HepG2 (cell line): Measurements from ENCODE around the gene TSHZ2. TPM values are rescaled to one million over a fixed set of nuclear protein-coding genes. Genes with fewer than 3 reads are reported as not detected.

Experiments
- ASH2L ChIP-seq: fragments of 300-600, 200-600 bp; sonication (generic); IDR thresholded peaks from 2 replicates; pipeline ENCODE4 v1.7.0; 2017; ENCODE audit warnings: low read depth, mild to moderate bottlenecking, moderate library complexity, mixed read lengths, low read length; ENCODE audit not compliant: insufficient read length
- CBX5 ChIP-seq: sonication (generic); formaldehyde crosslinking; IDR thresholded peaks from 2 replicates; pipeline ENCODE4 v1.4.0; 2020; ENCODE audit warnings: missing genetic modification reagents, borderline replicate concordance
- DNMT1 ChIP-seq: sonication (generic); formaldehyde crosslinking; IDR thresholded peaks from 2 replicates; pipeline ENCODE4 v1.5.1; 2020; ENCODE audit warnings: mild to moderate bottlenecking, missing genetic modification reagents
- FOXO1 ChIP-seq: sonication (generic); formaldehyde crosslinking; IDR thresholded peaks from 2 replicates; pipeline ENCODE4 v1.4.0; 2020; ENCODE audit warnings: missing genetic modification reagents
- IRF2 ChIP-seq: IDR thresholded peaks from 2 replicates; pipeline ENCODE4 v1.6.1; 2018; ENCODE audit warnings: missing genetic modification reagents, missing compliant biosample characterization
- KAT7 ChIP-seq: IDR thresholded peaks from 2 replicates; pipeline ENCODE4 v1.6.1; 2018; ENCODE audit warnings: borderline replicate concordance, missing compliant biosample characterization
- NFYB ChIP-seq: sonication (generic); formaldehyde crosslinking; IDR thresholded peaks from 2 replicates; pipeline ENCODE4 v1.4.0; 2020; ENCODE audit warnings: missing genetic modification reagents
- PITX1 ChIP-seq: sonication (generic); formaldehyde crosslinking; IDR thresholded peaks from 2 replicates; pipeline ENCODE4 v1.5.1; 2020; ENCODE audit warnings: mild to moderate bottlenecking, missing genetic modification reagents
- ZKSCAN5 ChIP-seq: sonication (generic); formaldehyde crosslinking; IDR thresholded peaks from 2 replicates; pipeline ENCODE4 v1.5.1; 2020; ENCODE audit warnings: mild to moderate bottlenecking, missing genetic modification reagents
- ZNF160 ChIP-seq: sonication (generic); formaldehyde crosslinking; IDR thresholded peaks from 2 replicates; pipeline ENCODE4 v1.8.0; 2022; ENCODE audit warnings: mild to moderate bottlenecking, inconsistent platforms, missing genetic modification reagents
- ZNF431 ChIP-seq: sonication (generic); formaldehyde crosslinking; IDR thresholded peaks from 2 replicates; pipeline ENCODE4 v1.9.0; 2022; ENCODE audit warnings: missing genetic modification reagents, low read depth, mild to moderate bottlenecking, borderline replicate concordance
- ZNF550 ChIP-seq: sonication (generic); formaldehyde crosslinking; IDR thresholded peaks from 2 replicates; pipeline ENCODE4 v1.4.0; 2020; ENCODE audit warnings: mild to moderate bottlenecking, missing genetic modification reagents, borderline replicate concordance
- ZNF556 ChIP-seq: sonication (generic); formaldehyde crosslinking; IDR thresholded peaks from 2 replicates; pipeline ENCODE4 v1.4.0; 2020; ENCODE audit warnings: mild to moderate bottlenecking, missing genetic modification reagents, borderline replicate concordance
- ZNF660 ChIP-seq: sonication (generic); formaldehyde crosslinking; IDR thresholded peaks from 2 replicates; pipeline ENCODE4 v1.5.1; 2020; ENCODE audit warnings: mild to moderate bottlenecking, low read depth, missing genetic modification reagents, borderline replicate concordance
- ZNF781 ChIP-seq: sonication (generic); formaldehyde crosslinking; IDR thresholded peaks from 2 replicates; pipeline ENCODE4 v1.5.1; 2020; ENCODE audit warnings: borderline replicate concordance, mild to moderate bottlenecking, missing genetic modification reagents; ENCODE audit errors: not compliant biosample characterization
- polyA plus RNA-seq, 8 experiments: library from polyadenylated mRNA; depleted of rRNA in 3 of 8; stranded (reverse) in 7 of 8; unstranded in 1 of 8; fragments of >200 nt; fragmentation: Illumina TruSeq in 4 of 8; extraction: Trizol in 4 of 8; gene quantifications; 2 replicates each; pipeline versions ENCODE4 v1.2.1 to v1.2.3, GENCODE V29; 2011 to 2016; ENCODE audit warnings: low read depth in 4 of 8, missing spikeins in 1 of 8, mixed read lengths in 1 of 8; ENCODE audit not compliant: insufficient read depth in 1 of 8
- total RNA-seq, 5 experiments: library from RNA; depleted of rRNA; stranded (reverse); fragments of >200 nt; fragmentation: Illumina TruSeq; extraction: Trizol; gene quantifications; 2 replicates each; pipeline ENCODE4 v1.2.3, GENCODE V29; 2016; ENCODE audit warnings: low read depth in 1 of 5
- TF ChIP-seq, protein P1 (sequence below): sonication (generic); formaldehyde crosslinking; IDR thresholded peaks from 2 replicates; pipeline ENCODE4 v1.8.0; 2022; ENCODE audit warnings: mild to moderate bottlenecking, missing genetic modification reagents, borderline replicate concordance
- TF ChIP-seq, protein P2 (sequence below): IDR thresholded peaks from 2 replicates; pipeline ENCODE4 v1.6.1; 2016; ENCODE audit warnings: low read depth, missing genetic modification reagents, missing compliant biosample characterization
- TF ChIP-seq, protein P3 (sequence below): sonication (generic); formaldehyde crosslinking; IDR thresholded peaks from 2 replicates; pipeline ENCODE4 v1.4.0; 2020; ENCODE audit warnings: missing genetic modification reagents

The TSHZ2 gene
- total and polyA plus RNA-seq, 2 of the 13 experiments (the other 11 are each of a cell fraction or from before 2014, with no cell fraction given), result 0.01 TPM; not detected in 1

DNA sequence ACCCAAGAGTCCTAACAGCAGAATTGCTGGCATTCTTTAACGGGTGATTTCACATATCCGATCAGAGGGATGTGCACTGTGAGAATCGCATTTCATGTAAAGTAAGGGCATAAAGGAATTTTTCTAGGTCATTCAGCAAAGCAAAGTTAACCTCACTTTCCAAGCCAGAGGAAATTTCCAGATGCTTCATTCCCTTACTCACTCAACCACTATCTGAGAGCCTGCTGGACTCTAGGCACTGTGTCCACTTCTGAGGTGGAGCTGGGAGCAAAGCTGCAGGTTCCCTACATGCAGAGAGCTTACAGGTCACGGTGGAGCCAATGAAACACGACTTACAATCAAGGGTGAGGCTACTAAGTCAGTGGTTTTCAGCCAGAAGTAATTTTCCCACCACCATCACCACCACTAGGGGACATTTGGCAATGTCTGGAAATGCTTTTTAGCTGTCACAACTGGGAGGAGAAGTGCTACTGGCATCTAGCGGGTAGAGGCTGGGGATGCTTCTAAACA lies 34.5 kb upstream of the TSHZ2 start (continued):
- TF ChIP-seq, protein P1, sequence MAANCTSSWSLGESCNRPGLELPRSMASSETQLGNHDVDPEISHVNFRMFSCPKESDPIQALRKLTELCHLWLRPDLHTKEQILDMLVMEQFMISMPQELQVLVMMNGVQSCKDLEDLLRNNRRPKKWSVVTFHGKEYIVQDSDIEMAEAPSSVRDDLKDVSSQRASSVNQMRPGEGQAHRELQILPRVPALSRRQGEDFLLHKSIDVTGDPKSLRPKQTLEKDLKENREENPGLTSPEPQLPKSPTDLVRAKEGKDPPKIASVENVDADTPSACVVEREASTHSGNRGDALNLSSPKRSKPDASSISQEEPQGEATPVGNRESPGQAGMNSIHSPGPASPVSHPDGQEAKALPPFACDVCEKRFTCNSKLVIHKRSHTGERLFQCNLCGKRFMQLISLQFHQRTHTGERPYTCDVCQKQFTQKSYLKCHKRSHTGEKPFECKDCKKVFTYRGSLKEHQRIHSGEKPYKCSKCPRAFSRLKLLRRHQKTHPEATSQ (CRISPR knock-in tag), result 0 out of 2 replicates have a peak, but pooled peaks have one; percentile 24
- 0 out of 2 replicates have a peak, but pooled peaks have one; percentile 22 for TF ChIP-seq PITX1 (CRISPR knock-in tag)
- TF ChIP-seq IRF2 (CRISPR knock-in tag), result no peak
- no peak for TF ChIP-seq DNMT1 (CRISPR knock-in tag)
- no peak for TF ChIP-seq ZNF556
- TF ChIP-seq, protein P2, sequence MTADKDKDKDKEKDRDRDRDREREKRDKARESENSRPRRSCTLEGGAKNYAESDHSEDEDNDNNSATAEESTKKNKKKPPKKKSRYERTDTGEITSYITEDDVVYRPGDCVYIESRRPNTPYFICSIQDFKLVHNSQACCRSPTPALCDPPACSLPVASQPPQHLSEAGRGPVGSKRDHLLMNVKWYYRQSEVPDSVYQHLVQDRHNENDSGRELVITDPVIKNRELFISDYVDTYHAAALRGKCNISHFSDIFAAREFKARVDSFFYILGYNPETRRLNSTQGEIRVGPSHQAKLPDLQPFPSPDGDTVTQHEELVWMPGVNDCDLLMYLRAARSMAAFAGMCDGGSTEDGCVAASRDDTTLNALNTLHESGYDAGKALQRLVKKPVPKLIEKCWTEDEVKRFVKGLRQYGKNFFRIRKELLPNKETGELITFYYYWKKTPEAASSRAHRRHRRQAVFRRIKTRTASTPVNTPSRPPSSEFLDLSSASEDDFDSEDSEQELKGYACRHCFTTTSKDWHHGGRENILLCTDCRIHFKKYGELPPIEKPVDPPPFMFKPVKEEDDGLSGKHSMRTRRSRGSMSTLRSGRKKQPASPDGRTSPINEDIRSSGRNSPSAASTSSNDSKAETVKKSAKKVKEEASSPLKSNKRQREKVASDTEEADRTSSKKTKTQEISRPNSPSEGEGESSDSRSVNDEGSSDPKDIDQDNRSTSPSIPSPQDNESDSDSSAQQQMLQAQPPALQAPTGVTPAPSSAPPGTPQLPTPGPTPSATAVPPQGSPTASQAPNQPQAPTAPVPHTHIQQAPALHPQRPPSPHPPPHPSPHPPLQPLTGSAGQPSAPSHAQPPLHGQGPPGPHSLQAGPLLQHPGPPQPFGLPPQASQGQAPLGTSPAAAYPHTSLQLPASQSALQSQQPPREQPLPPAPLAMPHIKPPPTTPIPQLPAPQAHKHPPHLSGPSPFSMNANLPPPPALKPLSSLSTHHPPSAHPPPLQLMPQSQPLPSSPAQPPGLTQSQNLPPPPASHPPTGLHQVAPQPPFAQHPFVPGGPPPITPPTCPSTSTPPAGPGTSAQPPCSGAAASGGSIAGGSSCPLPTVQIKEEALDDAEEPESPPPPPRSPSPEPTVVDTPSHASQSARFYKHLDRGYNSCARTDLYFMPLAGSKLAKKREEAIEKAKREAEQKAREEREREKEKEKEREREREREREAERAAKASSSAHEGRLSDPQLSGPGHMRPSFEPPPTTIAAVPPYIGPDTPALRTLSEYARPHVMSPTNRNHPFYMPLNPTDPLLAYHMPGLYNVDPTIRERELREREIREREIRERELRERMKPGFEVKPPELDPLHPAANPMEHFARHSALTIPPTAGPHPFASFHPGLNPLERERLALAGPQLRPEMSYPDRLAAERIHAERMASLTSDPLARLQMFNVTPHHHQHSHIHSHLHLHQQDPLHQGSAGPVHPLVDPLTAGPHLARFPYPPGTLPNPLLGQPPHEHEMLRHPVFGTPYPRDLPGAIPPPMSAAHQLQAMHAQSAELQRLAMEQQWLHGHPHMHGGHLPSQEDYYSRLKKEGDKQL (CRISPR knock-in tag), result no peak
- TF ChIP-seq ZNF781 (CRISPR knock-in tag), result peak; percentile 35
- no peak for TF ChIP-seq ZKSCAN5 (CRISPR knock-in tag)
- TF ChIP-seq ZNF160, result peak; percentile 73
- TF ChIP-seq ZNF660, result no peak
- TF ChIP-seq FOXO1 (CRISPR knock-in tag), result 0 out of 2 replicates have a peak, but pooled peaks have one; percentile 48
- TF ChIP-seq NFYB (CRISPR knock-in tag), result peak; percentile 59; the same call in 1 of the 2 replicates
- TF ChIP-seq ZNF431 (CRISPR knock-in tag), result 0 out of 2 replicates have a peak, but pooled peaks have one; percentile 33
- TF ChIP-seq, protein P3, sequence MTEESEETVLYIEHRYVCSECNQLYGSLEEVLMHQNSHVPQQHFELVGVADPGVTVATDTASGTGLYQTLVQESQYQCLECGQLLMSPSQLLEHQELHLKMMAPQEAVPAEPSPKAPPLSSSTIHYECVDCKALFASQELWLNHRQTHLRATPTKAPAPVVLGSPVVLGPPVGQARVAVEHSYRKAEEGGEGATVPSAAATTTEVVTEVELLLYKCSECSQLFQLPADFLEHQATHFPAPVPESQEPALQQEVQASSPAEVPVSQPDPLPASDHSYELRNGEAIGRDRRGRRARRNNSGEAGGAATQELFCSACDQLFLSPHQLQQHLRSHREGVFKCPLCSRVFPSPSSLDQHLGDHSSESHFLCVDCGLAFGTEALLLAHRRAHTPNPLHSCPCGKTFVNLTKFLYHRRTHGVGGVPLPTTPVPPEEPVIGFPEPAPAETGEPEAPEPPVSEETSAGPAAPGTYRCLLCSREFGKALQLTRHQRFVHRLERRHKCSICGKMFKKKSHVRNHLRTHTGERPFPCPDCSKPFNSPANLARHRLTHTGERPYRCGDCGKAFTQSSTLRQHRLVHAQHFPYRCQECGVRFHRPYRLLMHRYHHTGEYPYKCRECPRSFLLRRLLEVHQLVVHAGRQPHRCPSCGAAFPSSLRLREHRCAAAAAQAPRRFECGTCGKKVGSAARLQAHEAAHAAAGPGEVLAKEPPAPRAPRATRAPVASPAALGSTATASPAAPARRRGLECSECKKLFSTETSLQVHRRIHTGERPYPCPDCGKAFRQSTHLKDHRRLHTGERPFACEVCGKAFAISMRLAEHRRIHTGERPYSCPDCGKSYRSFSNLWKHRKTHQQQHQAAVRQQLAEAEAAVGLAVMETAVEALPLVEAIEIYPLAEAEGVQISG (CRISPR knock-in tag), result peak; percentile 23; the same call in 1 of the 2 replicates
- TF ChIP-seq CBX5 (CRISPR knock-in tag), result peak; percentile 71
- no peak for TF ChIP-seq ASH2L
- no peak for TF ChIP-seq KAT7 (CRISPR knock-in tag)
- no peak for TF ChIP-seq ZNF550 (CRISPR knock-in tag)
